ENCODE results near the gene SUMF1.

Gene SUMF1

GRCh38 chr3:4466741-4467521 lies at the start of gene SUMF1:
Gene SUMF1, minus strand, starts transcription at chr3:4467269. Its CDS starts 24 bp downstream, at chr3:4467245.
- peak; percentile 94 for DNase-seq (ENCODE audit: low spot score)

GRCh38 chr3:4515916-4516579 lies 49.0 kb upstream of the SUMF1 start:
- DNase-seq (ENCODE audit: low spot score), result no peak

- no peak for DNase-seq (ENCODE audit: low spot score)
Measured at GRCh38 chr3:4514916-4515315, 47.8 kb upstream of the SUMF1 start.

GRCh38 chr3:4514321-4514720 lies 47.3 kb upstream of the SUMF1 start:
- DNase-seq (ENCODE audit: low spot score), result no peak

- no peak for DNase-seq (ENCODE audit: low spot score)
Measured at GRCh38 chr3:4512895-4513616, 46.0 kb upstream of the SUMF1 start.

- no peak for DNase-seq (ENCODE audit: low spot score)
Measured at GRCh38 chr3:4511491-4512262, 44.6 kb upstream of the SUMF1 start.

- DNase-seq (ENCODE audit: low spot score), result no peak
Measured at GRCh38 chr3:4509983-4510755, 43.1 kb upstream of the SUMF1 start.

GRCh38 chr3:4509043-4509442 lies 42.0 kb upstream of the SUMF1 start:
- no peak for DNase-seq (ENCODE audit: low spot score)

GRCh38 chr3:4508048-4508981 lies 41.2 kb upstream of the SUMF1 start:
- no peak for DNase-seq (ENCODE audit: low spot score)

- DNase-seq (ENCODE audit: low spot score), result no peak
Measured at GRCh38 chr3:4507024-4507596, 40.0 kb upstream of the SUMF1 start.

GRCh38 chr3:4506559-4507023 lies 39.5 kb upstream of the SUMF1 start:
- DNase-seq (ENCODE audit: low spot score), result no peak

GRCh38 chr3:4505688-4506558 lies 38.9 kb upstream of the SUMF1 start:
- DNase-seq (ENCODE audit: low spot score), result no peak

GRCh38 chr3:4504340-4505261 lies 37.5 kb upstream of the SUMF1 start:
- no peak for DNase-seq (ENCODE audit: low spot score)

- no peak for DNase-seq (ENCODE audit: low spot score)
Measured at GRCh38 chr3:4503050-4503449, 36.0 kb upstream of the SUMF1 start.

GRCh38 chr3:4501927-4502326 lies 34.9 kb upstream of the SUMF1 start:
- DNase-seq (ENCODE audit: low spot score), result no peak

GRCh38 chr3:4501437-4501836 lies 34.4 kb upstream of the SUMF1 start:
- DNase-seq (ENCODE audit: low spot score), result no peak

GRCh38 chr3:4498446-4498845 lies 31.4 kb upstream of the SUMF1 start:
- no peak for DNase-seq (ENCODE audit: low spot score)

Measured in HuH-7 (cell line).